ENCODE results near the gene PLCL2.

GRCh38 chr3:16940769-16941700 lies 56.3 kb downstream of the PLCL2 start:
- TF ChIP-seq POLR2A (IDR thresholded peaks at IDR 0.05) (no peak), CTCF (IDR thresholded peaks at IDR 0.05) (no peak)
